OCI-M1 (cell line): ENCODE data around the gene ZMIZ1.

Source experiments
- DNase-seq: peaks from one replicate; lab custom pipeline; 2025; lab: John Stamatoyannopoulos, UW

ZMIZ1 gene

GRCh38 chr10:79287973-79288723 lies 219.4 kb downstream of the ZMIZ1 start:
- no peak for DNase-seq

- DNase-seq, result no peak
Measured at GRCh38 chr10:79289801-79290200, 221.0 kb downstream of the ZMIZ1 start.

GRCh38 chr10:79292026-79292766 lies 223.4 kb downstream of the ZMIZ1 start:
- DNase-seq, result no peak

- DNase-seq, result peak; percentile 39
Measured at GRCh38 chr10:79292891-79293746, 224.4 kb downstream of the ZMIZ1 start.

GRCh38 chr10:79293841-79294581 lies 225.2 kb downstream of the ZMIZ1 start:
- DNase-seq, result no peak

GRCh38 chr10:79295563-79295962 lies 226.8 kb downstream of the ZMIZ1 start:
- no peak for DNase-seq

GRCh38 chr10:79296431-79296830 lies 227.7 kb downstream of the ZMIZ1 start:
- DNase-seq, result no peak

- peak; percentile 13 for DNase-seq
Measured at GRCh38 chr10:79298403-79299244, 229.9 kb downstream of the ZMIZ1 start.

GRCh38 chr10:79299397-79300241 lies 230.9 kb downstream of the ZMIZ1 start:
- DNase-seq, result no peak

GRCh38 chr10:79300711-79301110 lies 231.9 kb downstream of the ZMIZ1 start:
- DNase-seq, result no peak

- no peak for DNase-seq
Measured at GRCh38 chr10:79301754-79302530, 233.2 kb downstream of the ZMIZ1 start.

- no peak for DNase-seq
Measured at GRCh38 chr10:79303631-79304478, 235.1 kb downstream of the ZMIZ1 start.

- no peak for DNase-seq
Measured at GRCh38 chr10:79304479-79305087, 235.8 kb downstream of the ZMIZ1 start.

- DNase-seq, result no peak
Measured at GRCh38 chr10:79305515-79305914, 236.7 kb downstream of the ZMIZ1 start.

- DNase-seq, result no peak
Measured at GRCh38 chr10:79305988-79306387, 237.2 kb downstream of the ZMIZ1 start.

- no peak for DNase-seq
Measured at GRCh38 chr10:79306644-79307220, 238.0 kb downstream of the ZMIZ1 start.

- DNase-seq, result no peak
Measured at GRCh38 chr10:79308016-79308415, 239.2 kb downstream of the ZMIZ1 start.
